Peyer's patch (tissue), 4 donors: ENCODE data around the gene ALG5. TPM values are rescaled to one million over a fixed set of nuclear protein-coding genes. Genes with fewer than 3 reads are reported as not detected.

Source experiments
- DNase-seq, 3 donors: peaks; one replicate each; pipeline ENCODE4 v3.0.0-alpha.2; 2017 to 2019
- H3K27ac ChIP-seq, 4 donors: fragments of 200-600 bp; sonication (generic); one replicate each; pipeline ENCODE4 v1.5.1; 2016 to 2019
- H3K27me3 ChIP-seq, 2 donors: fragments of 200-600 bp; sonication (generic); one replicate each; pipeline ENCODE4 v1.5.1; 2019
- H3K36me3 ChIP-seq, 3 donors: fragments of 200-600 bp; sonication (generic); one replicate each; pipeline ENCODE4 v1.5.1; 2016 to 2019
- H3K4me1 ChIP-seq, 4 donors: fragments of 200-600 bp; sonication (generic); one replicate each; pipeline ENCODE4 v1.5.1; 2016 to 2019
- H3K4me3 ChIP-seq, 4 donors: fragments of 200-600 bp; sonication (generic); 1 replicate in 3 of 4; 2 replicates in 1 of 4; pipeline ENCODE4 v1.5.1; 2016 to 2019; ENCODE audit warnings: mild to moderate bottlenecking in 1 of 4
- H3K9me3 ChIP-seq, 4 donors: fragments of 200-600 bp; sonication (generic); one replicate each; pipeline ENCODE4 v1.5.1; 2016 to 2019; ENCODE audit warnings: mild to moderate bottlenecking in 1 of 4
- CTCF ChIP-seq, 6 experiments: fragments of 450-650 bp in 4 of 6; fragments of 200-600 bp in 2 of 6; sonication (generic) in 1 of 6; IDR thresholded peaks; one replicate each; pipeline ENCODE4 v1.5.1; 2017 to 2019; ENCODE audit warnings: antibody characterized with exemption in 6 of 6, mild to moderate bottlenecking in 3 of 6, moderate library complexity in 1 of 6
- POLR2A ChIP-seq, 2 donors: fragments of 450-650 bp; IDR thresholded peaks; one replicate each; pipeline ENCODE4 v1.5.1; 2017; ENCODE audit warnings: antibody characterized with exemption in 2 of 2, mild to moderate bottlenecking in 2 of 2, moderate library complexity in 2 of 2
- total RNA-seq, 4 donors: library from RNA; depleted of rRNA; stranded (reverse); fragments of >200 nt; gene quantifications; one replicate each; pipeline ENCODE4 v1.1.0, GENCODE V29; 2016

Gene ALG5
- total RNA-seq, 4 donors from 2014 or later: 21.3 to 25.4 (median 22.3) TPM

GRCh38 chr13:36919833-36920615 lies 79.1 kb downstream of the ALG5 start, which contains the start of gene SMAD9:
TSS of gene SMAD9 (minus strand) at chr13:36920238. CDS start at chr13:36879689, 40,549 bp downstream.
- Histone ChIP-seq H3K4me1 (peaks cover 0 to 10% (median 1%) of the 10 kb centered on the region in 4 donors), H3K27me3 (peaks cover 0 to 5% of the 10 kb centered on the region in 2 donors), H3K4me3 (peak within 1 kb of the TSS; percentile 36 to 73 (median 54)), H3K27ac (peak within 1 kb of the TSS; percentile 25 to 77 (median 44)), H3K9me3 (no peaks in the 10 kb centered on the region), H3K36me3 (no peaks in the 10 kb centered on the region)
- DNase-seq: peak in 2 of 3 donors; percentile 61 to 65
- TF ChIP-seq CTCF (IDR thresholded peaks at IDR 0.05) (no peak), POLR2A (IDR thresholded peaks at IDR 0.05) (no peak)

- no peaks in the 10 kb centered on the region for H3K36me3 ChIP-seq
- no peak for TF ChIP-seq POLR2A (IDR thresholded peaks at IDR 0.05)
- TF ChIP-seq CTCF (IDR thresholded peaks at IDR 0.05): no peak
- DNase-seq: peak in 1 of 3 donors; percentile 50
Measured at GRCh38 chr13:36919171-36919832, 79.8 kb downstream of the ALG5 start.

GRCh38 chr13:36918246-36919131 lies 80.7 kb downstream of the ALG5 start:
- no peak for TF ChIP-seq CTCF (IDR thresholded peaks at IDR 0.05)
- TF ChIP-seq POLR2A (IDR thresholded peaks at IDR 0.05): no peak
- H3K4me3 ChIP-seq: peak overlapping the region; percentile 36 to 73 (median 54)
- H3K36me3 ChIP-seq: no peaks in the 10 kb centered on the region
- H3K27ac ChIP-seq: peak overlapping the region in 3 of 4 donors; percentile 34 to 77 (median 36)
- peaks cover 0 to 10% (median 1%) of the 10 kb centered on the region in 4 donors for H3K4me1 ChIP-seq
- DNase-seq: no peak
- peaks cover 0 to 5% of the 10 kb centered on the region in 2 donors for H3K27me3 ChIP-seq
- no peaks in the 10 kb centered on the region for H3K9me3 ChIP-seq

More at GRCh38 chr13:36919171-36919832, 79.8 kb downstream of the ALG5 start:
- Histone ChIP-seq H3K4me3 (peak overlapping the region; percentile 36 to 73 (median 54)), H3K27ac (peak overlapping the region; percentile 25 to 77 (median 44)), H3K4me1 (peaks cover 0 to 10% (median 1%) of the 10 kb centered on the region in 4 donors), H3K27me3 (peaks cover 0 to 5% of the 10 kb centered on the region in 2 donors), H3K9me3 (no peaks in the 10 kb centered on the region)

- Histone ChIP-seq H3K27me3 (peaks cover 0 to 5% of the 10 kb centered on the region in 2 donors), H3K27ac (no peak overlapping the region), H3K9me3 (no peaks in the 10 kb centered on the region), H3K4me3 (no peak overlapping the region), H3K4me1 (peaks cover 0 to 10% (median 1%) of the 10 kb centered on the region in 4 donors), H3K36me3 (no peaks in the 10 kb centered on the region)
- TF ChIP-seq CTCF (IDR thresholded peaks at IDR 0.05) (no peak), POLR2A (IDR thresholded peaks at IDR 0.05) (no peak)
- no peak for DNase-seq
Measured at GRCh38 chr13:36917311-36917710, 81.8 kb downstream of the ALG5 start.
